GM13977 (cell line): ENCODE results near the gene CYP11A1.

Experiments
- DNase-seq: peaks from one replicate; pipeline ENCODE4 v3.0.0; 2012; ENCODE audit warnings: low spot score
- in situ Hi-C: fragments of 300-500 bp; cut with MboI; formaldehyde crosslinking; loops from one replicate; pipeline ENCODE4 v1.12.0; 2022; ENCODE audit warnings: low sequenced_read_pairs, low pct_unique_long_range_greater_than_20kb, mixed read lengths, inconsistent platforms; ENCODE audit not compliant: unreplicated experiment
- TF ChIP-seq, protein P1 (sequence below): IDR thresholded peaks from 2 replicates; pipeline ENCODE4 v1.5.1; 2012; ENCODE audit warnings: mild to moderate bottlenecking, control low read depth; ENCODE audit not compliant: insufficient read depth; ENCODE audit errors: extremely low read depth, missing control alignments

CYP11A1 gene

DNA sequence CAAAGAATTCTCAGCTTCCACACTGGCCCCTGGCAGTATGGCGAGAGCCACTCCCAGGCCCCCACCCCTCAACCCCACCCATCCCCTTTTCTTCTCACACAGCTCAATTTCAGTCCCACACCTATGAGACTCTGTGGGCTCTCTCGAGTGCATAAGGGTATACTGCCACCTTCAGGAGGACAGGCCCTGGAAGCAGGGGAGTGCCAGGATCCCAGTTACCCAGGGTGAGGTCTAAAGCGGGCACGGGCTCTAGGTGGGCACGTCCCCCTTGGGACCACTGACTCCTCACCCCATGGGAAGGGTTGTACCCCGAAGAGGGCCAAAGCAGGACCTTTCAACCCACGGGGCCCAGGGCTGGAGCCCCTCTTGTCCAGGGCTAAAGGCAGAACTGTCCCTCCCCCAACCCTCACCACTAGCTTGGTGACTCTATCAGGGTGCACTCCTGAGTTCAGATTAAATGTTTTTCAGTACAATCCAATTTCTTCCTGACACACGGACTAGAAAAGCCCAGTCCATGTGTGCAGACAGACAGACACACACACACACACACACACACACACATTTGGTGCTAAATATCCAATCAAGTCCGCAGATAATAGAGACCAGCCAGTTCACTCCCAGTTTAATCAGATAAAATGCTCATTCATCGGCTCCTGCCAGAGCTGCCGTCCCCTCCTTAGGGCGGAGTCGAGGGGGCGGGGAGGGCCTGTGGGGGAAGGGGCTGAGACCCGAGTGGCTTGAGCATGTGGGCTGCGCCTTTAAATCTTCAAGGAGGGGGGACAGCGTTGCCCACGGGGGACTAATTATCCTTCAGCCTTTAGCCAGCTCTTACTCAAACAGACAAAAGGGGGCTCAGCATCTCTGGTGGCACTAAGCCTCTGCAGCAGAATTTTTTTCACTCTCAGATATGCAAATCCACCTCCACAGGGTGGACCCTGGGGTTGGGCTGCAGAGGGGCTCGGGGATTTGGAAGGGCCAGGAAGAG is 59.3 kb downstream of the CYP11A1 start:
- in situ Hi-C loops = loop anchor here (5.0 kb wide), 1 partner anchor 176 kb away; the partner anchor contains the start of gene ISLR2

DNA sequence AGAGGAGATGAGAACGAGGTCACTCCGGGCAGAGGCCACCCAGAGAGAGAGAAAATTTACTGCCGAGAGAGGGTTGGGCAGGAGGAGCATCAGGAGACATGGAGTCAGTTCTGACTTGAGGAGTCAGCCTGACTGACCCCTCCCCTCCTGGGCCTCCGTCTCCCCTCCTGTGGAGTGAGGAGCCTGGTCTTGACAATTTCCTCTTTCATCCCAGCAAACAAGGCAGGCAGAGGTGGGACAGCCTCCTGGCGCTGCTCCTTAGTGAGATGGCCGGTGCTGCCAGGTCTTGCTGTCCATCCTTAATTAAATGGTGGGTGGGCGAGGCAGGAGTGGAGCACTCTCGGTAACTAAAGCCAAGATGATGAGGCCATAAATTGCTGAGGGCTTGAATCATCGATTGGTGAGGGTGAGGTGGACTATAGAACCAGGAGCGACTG is 60.6 kb downstream of the CYP11A1 start:
- in situ Hi-C loops = loop anchor here (5.0 kb wide), 1 partner anchor 174 kb away; the partner anchor contains the start of gene ISLR2
- TF ChIP-seq, protein P1, sequence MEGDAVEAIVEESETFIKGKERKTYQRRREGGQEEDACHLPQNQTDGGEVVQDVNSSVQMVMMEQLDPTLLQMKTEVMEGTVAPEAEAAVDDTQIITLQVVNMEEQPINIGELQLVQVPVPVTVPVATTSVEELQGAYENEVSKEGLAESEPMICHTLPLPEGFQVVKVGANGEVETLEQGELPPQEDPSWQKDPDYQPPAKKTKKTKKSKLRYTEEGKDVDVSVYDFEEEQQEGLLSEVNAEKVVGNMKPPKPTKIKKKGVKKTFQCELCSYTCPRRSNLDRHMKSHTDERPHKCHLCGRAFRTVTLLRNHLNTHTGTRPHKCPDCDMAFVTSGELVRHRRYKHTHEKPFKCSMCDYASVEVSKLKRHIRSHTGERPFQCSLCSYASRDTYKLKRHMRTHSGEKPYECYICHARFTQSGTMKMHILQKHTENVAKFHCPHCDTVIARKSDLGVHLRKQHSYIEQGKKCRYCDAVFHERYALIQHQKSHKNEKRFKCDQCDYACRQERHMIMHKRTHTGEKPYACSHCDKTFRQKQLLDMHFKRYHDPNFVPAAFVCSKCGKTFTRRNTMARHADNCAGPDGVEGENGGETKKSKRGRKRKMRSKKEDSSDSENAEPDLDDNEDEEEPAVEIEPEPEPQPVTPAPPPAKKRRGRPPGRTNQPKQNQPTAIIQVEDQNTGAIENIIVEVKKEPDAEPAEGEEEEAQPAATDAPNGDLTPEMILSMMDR = no peak
- DNase-seq = no peak

More for the DNA sequence above, 59.3 kb downstream of the CYP11A1 start:
- peak; percentile 84 for DNase-seq
- TF ChIP-seq, protein P1 = peak; percentile 79

DNA sequence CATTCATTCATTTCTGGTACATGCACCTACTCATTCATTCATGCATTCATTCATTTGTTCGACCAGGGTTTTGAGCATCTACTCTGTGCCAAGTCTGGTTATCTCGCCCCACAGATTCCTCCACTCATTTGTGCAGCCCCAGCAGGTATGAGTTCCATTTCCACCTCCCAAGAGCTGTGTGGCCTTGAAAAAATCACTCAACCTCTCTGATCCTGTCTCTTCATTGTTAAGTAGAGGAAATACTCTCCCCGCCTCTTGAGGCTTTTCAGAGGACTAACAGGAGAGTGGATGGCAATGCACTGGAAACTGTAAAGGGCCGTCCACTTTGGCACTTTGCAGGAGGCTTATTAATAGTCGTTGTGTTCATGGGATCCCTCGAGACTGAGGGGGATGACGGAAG is 61.8 kb downstream of the CYP11A1 start:
- no peak for DNase-seq
- TF ChIP-seq, protein P1 = no peak
- in situ Hi-C loops = loop anchor here (5.0 kb wide), 1 partner anchor 173 kb away; the partner anchor contains the start of gene ISLR2

DNA sequence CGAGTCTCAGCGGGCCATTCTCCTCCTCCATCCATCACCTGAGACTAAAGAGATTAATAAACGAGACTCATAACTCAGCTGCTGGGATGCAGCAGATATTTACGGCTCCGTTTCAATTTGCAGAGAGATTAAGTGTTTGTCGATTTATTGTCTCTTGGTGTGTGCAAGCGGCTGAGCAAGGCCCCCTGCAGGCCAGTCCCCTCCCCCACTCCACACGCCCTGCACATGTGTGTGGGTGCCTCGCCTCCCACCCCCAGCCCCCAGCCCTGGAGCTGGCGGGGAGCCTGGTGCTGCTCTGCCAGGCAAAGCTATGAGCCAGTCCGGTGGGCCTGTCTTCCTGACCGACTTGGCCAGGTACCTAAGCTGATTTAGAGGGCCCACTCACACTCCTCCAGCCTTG is 63.0 kb downstream of the CYP11A1 start:
- in situ Hi-C loops = no loop called here
- DNase-seq = no peak
- TF ChIP-seq, protein P1 = no peak

DNA sequence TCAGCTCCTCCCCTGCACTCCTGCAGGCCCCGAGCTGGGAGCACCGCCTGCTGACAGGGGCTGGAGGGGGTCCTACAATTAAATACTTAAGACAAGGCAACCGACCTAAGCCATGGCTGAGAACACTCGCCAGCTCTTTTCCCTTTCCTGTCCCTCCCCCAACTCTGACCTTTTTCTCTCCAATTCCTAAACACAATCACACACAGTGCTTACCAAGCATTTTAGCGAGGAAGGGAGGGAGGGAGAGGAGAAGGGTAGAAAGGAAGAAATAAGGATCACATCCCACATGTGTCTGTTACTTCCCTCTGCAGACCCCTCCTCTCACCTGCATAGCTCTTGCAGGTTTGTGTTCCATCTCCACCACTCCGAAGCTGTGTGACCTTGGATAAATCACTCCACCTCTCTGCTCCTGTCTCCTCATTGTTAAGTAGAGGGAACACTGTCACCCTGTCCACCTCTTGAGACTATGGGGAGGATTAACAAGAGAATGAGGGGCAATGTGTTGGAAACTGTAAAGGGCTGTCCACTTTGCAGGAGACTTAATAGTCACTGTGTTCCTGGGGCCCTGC is 63.6 kb downstream of the CYP11A1 start:
- TF ChIP-seq, protein P1 = no peak
- no peak for DNase-seq
- in situ Hi-C loops = no loop called here

DNA sequence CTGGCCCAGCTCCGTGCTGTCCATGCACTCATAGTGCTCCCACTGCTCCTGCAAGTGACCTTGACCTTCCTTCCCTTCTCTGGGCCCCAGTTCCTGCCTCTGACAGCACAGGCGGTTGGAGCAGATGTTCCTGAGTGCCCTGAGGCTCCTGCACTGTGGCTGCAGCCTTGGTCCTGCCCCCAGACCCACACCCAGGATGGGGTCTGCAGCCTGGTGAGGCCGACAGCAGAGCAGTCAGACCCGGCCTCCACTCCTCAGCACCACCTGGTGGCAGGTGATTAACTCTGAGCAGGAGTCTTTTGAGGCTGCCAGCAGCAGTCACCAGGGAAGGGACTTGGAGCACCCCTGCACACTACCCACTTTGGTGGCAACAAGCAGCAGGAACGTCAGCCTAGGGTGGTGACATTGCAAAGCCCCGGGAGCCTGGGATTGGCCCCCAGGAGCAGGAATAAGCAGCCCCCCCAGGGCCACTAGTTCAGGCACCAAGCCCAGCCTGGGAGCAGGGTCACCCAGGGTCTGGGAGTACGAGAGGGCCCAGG is 64.6 kb downstream of the CYP11A1 start:
- TF ChIP-seq, protein P1 = peak; percentile 82
- in situ Hi-C loops = no loop called here
- peak; percentile 84 for DNase-seq
